Islet precursor cell (in vitro differentiated cells): Measurements from ENCODE around the gene ZNF224.

Experiments used
- DNase-seq: peaks from one replicate; pipeline ENCODE4 v3.0.0-alpha.2; 2018

The ZNF224 gene

GRCh38 chr19:44141191-44142058 is 47.3 kb downstream of the ZNF224 start, which contains the start of gene ZNF234:
Gene ZNF234, plus strand, starts transcription at chr19:44141554. Its CDS starts 3,079 bp downstream, at chr19:44144633.
- peak; percentile 88 for DNase-seq

GRCh38 chr19:44142059-44142433 is 47.9 kb downstream of the ZNF224 start:
- peak; percentile 50 for DNase-seq

GRCh38 chr19:44149776-44150175 is 55.6 kb downstream of the ZNF224 start:
- no peak for DNase-seq

GRCh38 chr19:44151491-44151890 is 57.3 kb downstream of the ZNF224 start:
- DNase-seq, result no peak

- DNase-seq, result no peak
Observed at GRCh38 chr19:44156475-44156874, 62.3 kb downstream of the ZNF224 start.
